Activated T-cell treated with anti-CD3 and anti-CD28 coated beads, Interleukin-2, amount 50 U/mL, for 24 hours (primary cell): Measurements from ENCODE around the gene ADAM19.

Experiments used
- DNase-seq: peaks from one replicate; pipeline ENCODE4 v3.0.0-alpha.2; 2020
- H3K27ac Mint-ChIP-seq: 2 replicates; pipeline ENCODE4 v1.8.0; 2020; ENCODE audit warnings: mild to moderate bottlenecking, mixed read lengths
- H3K27me3 Mint-ChIP-seq: 2 replicates; pipeline ENCODE4 v1.8.0; 2020; ENCODE audit warnings: mixed read lengths
- H3K36me3 Mint-ChIP-seq: 2 replicates; pipeline ENCODE4 v1.8.0; 2020; ENCODE audit warnings: low read depth, mixed read lengths
- H3K4me1 Mint-ChIP-seq: 2 replicates; pipeline ENCODE4 v1.8.0; 2020; ENCODE audit warnings: low read depth, mixed read lengths
- H3K4me3 Mint-ChIP-seq: 2 replicates; pipeline ENCODE4 v1.8.0; 2020; ENCODE audit warnings: mild to moderate bottlenecking, moderate library complexity, mixed read lengths
- H3K9me3 Mint-ChIP-seq: 2 replicates; pipeline ENCODE4 v1.8.0; 2020; ENCODE audit warnings: mixed read lengths

Gene ADAM19

DNA sequence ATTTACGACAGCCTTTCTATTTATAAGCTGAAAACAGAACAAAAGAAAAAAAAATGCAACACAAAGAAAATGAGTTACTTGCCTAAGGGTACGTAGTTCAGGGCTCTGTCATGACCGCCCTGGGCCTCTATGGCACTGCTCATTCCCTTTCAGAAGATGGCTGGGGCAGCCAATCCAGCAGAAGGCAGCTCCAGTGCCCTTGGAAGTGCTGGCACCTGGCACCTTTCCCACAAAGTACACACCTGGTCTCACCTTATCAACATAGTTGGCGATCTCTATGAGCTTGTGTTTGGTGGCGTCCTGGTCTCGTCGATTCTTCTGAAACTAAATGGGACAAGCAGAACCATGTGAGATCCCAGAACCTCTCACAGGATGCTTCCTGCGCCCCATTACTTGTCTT lies 62.4 kb downstream of the ADAM19 start:
- H3K4me1 Mint-ChIP-seq = peaks cover 32% of the 10 kb centered on the region
- no peak overlapping the region for H3K4me3 Mint-ChIP-seq
- H3K36me3 Mint-ChIP-seq = peaks cover 81% of the 10 kb centered on the region
- no peaks in the 10 kb centered on the region for H3K9me3 Mint-ChIP-seq
- no peaks in the 10 kb centered on the region for H3K27me3 Mint-ChIP-seq
- H3K27ac Mint-ChIP-seq = no peak overlapping the region
- DNase-seq = no peak

DNA sequence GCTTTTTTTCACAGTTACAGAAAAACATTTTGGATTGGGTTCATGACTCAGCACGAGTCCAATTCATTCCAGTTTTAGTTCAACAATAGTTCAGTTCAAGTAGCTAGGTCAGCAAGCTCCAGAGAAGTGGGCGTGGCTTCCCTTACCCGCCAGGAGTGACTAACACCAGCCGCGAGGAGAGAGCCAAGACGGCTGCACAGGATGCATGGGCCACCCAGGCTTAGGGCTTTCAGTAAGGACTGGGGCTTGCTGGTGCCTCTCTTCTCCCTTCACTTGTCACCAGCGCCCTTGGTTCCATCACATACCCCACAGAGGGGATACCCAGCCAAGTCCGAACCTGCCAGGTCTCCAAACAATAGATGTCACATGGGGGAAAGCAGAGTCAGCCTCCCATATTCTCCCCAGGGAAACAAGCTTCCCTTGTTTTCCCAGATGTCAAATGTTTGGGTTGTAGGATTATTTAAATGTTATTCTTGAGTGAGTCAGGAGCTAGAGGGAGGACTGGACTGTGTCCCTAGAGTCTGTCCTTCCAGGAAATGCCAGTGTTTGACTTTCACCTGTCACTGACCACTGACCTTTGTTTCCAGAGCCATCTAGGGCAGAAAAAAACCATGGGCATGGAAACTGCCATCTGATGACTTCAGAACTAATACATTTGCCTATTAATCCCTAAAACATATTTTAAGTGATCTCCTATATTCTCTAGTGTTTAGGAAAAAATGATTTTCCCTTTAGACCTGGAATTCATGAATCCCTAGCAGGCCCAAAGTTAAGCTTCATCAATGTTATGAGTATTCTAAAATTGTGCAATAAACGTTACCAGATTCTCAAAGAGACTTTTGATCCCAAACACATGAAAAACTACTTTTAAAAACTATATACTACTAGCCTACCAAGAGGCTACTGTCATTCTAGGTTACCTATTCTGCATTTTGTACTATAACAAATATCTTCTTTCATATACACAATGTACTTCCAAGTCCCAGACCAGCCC lies 63.6 kb downstream of the ADAM19 start:
- Mint-ChIP-seq H3K27ac (peak overlapping the region; percentile 7), H3K4me3 (no peak overlapping the region), H3K36me3 (peaks cover 79% of the 10 kb centered on the region), H3K9me3 (no peaks in the 10 kb centered on the region), H3K4me1 (peaks cover 31% of the 10 kb centered on the region), H3K27me3 (no peaks in the 10 kb centered on the region)
- peak; percentile 52 for DNase-seq

GRCh38 chr5:157510682-157511081 lies 64.9 kb downstream of the ADAM19 start:
- no peaks in the 10 kb centered on the region for H3K9me3 Mint-ChIP-seq
- H3K4me1 Mint-ChIP-seq = peaks cover 23% of the 10 kb centered on the region
- H3K27ac Mint-ChIP-seq = no peak overlapping the region
- no peak for DNase-seq
- H3K27me3 Mint-ChIP-seq = no peaks in the 10 kb centered on the region
- H3K36me3 Mint-ChIP-seq = peaks cover 79% of the 10 kb centered on the region
- H3K4me3 Mint-ChIP-seq = no peak overlapping the region

- H3K36me3 Mint-ChIP-seq = peaks cover 76% of the 10 kb centered on the region
- H3K27me3 Mint-ChIP-seq = no peaks in the 10 kb centered on the region
- H3K9me3 Mint-ChIP-seq = no peaks in the 10 kb centered on the region
- DNase-seq = no peak
- no peak overlapping the region for H3K4me3 Mint-ChIP-seq
- peaks cover 23% of the 10 kb centered on the region for H3K4me1 Mint-ChIP-seq
- H3K27ac Mint-ChIP-seq = no peak overlapping the region
Measured at GRCh38 chr5:157509587-157509986, 66.0 kb downstream of the ADAM19 start.

GRCh38 chr5:157509093-157509492 lies 66.5 kb downstream of the ADAM19 start:
- Mint-ChIP-seq H3K4me1 (peaks cover 23% of the 10 kb centered on the region), H3K9me3 (no peaks in the 10 kb centered on the region), H3K27me3 (no peaks in the 10 kb centered on the region), H3K36me3 (peaks cover 78% of the 10 kb centered on the region), H3K27ac (peak overlapping the region; percentile 42), H3K4me3 (no peak overlapping the region)
- no peak for DNase-seq

DNA sequence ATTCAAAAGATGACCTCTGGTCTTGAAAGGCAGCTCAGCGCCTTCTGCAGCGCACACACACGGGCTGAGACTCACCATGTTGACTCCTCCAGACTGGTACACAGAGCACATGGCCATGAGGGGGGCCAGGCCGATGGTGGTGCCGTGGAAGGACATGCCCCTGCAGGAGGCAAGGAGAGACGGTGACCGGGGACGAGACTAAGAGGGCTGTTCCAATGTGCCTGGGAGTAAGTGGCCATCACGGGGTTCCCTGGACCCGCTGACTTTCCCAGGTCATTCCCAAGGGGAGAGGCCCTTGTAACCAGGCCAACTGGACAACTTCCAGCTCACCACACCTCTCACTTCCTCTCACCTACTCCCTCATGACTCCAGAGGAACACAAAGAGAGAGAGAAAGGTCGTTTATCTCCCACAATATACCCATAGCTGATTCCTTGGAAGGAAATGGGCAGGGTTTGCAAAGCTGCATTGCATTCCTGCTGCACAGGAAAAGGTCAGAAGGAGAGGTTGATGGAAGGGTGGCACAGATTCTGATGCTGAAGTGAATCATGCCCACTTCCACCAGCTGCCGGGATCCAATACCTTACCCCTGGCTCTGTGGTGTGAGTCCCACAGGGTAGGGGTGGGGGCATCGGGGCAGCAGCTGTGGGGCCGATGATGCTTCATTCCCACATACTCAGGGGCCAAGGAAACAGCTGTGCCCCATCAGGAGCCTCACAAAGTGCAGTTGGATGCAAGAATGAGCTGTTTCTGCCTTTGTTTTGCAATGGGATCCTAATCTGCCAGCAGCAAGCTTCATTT lies 68.4 kb downstream of the ADAM19 start:
- Mint-ChIP-seq H3K36me3 (peaks cover 77% of the 10 kb centered on the region), H3K27ac (no peak overlapping the region), H3K4me3 (no peak overlapping the region), H3K9me3 (no peaks in the 10 kb centered on the region), H3K4me1 (peaks cover 24% of the 10 kb centered on the region), H3K27me3 (no peaks in the 10 kb centered on the region)
- no peak for DNase-seq

- Mint-ChIP-seq H3K36me3 (peaks cover 78% of the 10 kb centered on the region), H3K27ac (peak overlapping the region; percentile 12), H3K4me3 (no peak overlapping the region), H3K27me3 (no peaks in the 10 kb centered on the region), H3K4me1 (peaks cover 15% of the 10 kb centered on the region), H3K9me3 (no peaks in the 10 kb centered on the region)
- no peak for DNase-seq
Measured at GRCh38 chr5:157506066-157506590, 69.4 kb downstream of the ADAM19 start.

GRCh38 chr5:157505496-157505895 lies 70.1 kb downstream of the ADAM19 start:
- Mint-ChIP-seq H3K4me1 (peaks cover 13% of the 10 kb centered on the region), H3K9me3 (no peaks in the 10 kb centered on the region), H3K27me3 (no peaks in the 10 kb centered on the region), H3K4me3 (no peak overlapping the region), H3K27ac (no peak overlapping the region), H3K36me3 (peaks cover 79% of the 10 kb centered on the region)
- no peak for DNase-seq

DNA sequence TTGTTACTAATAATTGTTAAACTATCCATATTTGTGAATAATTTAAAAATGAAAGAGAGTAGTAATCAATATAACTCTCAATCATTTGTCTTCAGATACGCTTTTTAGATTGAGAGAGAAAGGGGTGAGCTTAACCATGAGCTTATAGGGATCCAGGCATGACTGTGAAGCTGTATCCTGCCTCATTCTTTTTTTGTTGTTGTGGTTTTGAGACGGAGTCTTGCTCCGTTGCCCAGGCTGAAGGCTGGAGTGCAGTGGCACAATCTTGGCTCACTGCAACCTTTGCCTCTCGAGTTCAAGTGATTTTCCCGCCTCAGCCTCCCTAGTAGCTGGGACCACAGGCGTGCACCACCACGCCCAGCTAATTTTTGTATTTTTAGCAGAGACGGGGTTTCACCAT lies 71.5 kb downstream of the ADAM19 start:
- peaks cover 6% of the 10 kb centered on the region for H3K4me1 Mint-ChIP-seq
- no peaks in the 10 kb centered on the region for H3K27me3 Mint-ChIP-seq
- no peaks in the 10 kb centered on the region for H3K9me3 Mint-ChIP-seq
- H3K36me3 Mint-ChIP-seq = peaks cover 77% of the 10 kb centered on the region
- H3K27ac Mint-ChIP-seq = no peak overlapping the region
- DNase-seq = no peak
- H3K4me3 Mint-ChIP-seq = no peak overlapping the region

DNA sequence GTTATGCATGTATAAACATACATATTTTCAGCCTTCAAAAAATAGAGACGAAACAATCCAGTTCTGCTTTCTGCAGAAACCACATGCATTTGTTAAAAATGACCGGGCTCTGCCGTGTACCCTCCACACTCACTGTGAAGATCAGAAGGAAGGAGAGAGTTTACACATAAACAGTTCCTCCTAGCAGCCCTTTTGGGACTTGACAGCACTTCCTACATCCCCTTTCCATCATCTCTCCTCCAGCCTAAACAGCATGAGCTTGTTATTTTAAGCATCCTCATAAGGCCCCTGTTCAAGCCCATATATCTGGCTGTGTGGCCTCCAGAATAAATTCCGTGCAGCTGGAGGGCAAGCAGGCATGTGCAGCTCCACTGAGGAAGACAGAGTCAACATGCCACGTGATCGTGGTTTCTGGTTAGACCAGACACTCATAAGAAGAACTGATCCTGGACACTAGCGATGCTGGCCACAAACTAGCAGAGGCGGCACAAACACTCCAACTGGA lies 73.4 kb downstream of the ADAM19 start:
- H3K4me3 Mint-ChIP-seq = no peak overlapping the region
- H3K27me3 Mint-ChIP-seq = no peaks in the 10 kb centered on the region
- H3K9me3 Mint-ChIP-seq = no peaks in the 10 kb centered on the region
- DNase-seq = no peak
- peaks cover 68% of the 10 kb centered on the region for H3K36me3 Mint-ChIP-seq
- H3K4me1 Mint-ChIP-seq = peaks cover 4% of the 10 kb centered on the region
- no peak overlapping the region for H3K27ac Mint-ChIP-seq

DNA sequence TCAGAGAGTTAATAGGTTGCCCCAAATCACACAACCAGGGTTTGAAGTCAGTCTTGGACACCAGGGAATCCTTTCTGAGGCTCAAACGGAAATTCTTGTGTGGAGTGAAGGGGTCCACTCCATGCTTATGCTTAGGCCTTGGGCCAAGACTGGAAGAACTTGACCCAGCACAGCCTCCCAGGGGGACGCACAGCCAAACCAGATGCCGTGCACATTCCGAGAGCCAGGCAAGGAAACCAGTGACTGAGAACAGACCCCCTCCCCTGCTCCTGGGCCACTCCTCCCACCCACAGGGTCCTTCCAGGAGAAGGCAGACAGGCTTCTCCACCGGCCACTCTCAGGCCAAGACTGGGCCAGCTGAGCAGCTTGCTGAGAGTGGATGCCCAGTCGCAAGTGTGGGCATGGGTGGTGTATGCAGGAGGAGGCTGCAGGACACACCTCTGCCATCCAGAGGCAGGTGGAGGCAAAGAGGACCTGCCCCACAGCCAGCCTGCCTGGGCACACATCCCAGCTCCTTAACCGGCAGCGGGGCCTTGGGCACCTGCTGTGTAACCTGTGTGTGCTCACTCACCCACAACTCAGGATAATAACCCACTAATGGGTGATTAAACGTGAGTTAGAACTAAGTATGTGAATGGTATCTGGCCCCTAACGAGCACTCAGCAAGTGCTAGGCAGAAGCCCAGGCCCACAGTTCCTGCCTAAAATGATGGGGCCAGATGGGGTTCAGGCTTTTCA lies 77.5 kb downstream of the ADAM19 start:
- Mint-ChIP-seq H3K9me3 (no peaks in the 10 kb centered on the region), H3K4me1 (peaks cover 8% of the 10 kb centered on the region), H3K36me3 (peaks cover 64% of the 10 kb centered on the region), H3K27ac (peak overlapping the region; percentile 0), H3K27me3 (no peaks in the 10 kb centered on the region), H3K4me3 (no peak overlapping the region)
- DNase-seq = no peak

- no peaks in the 10 kb centered on the region for H3K27me3 Mint-ChIP-seq
- peaks cover 6% of the 10 kb centered on the region for H3K4me1 Mint-ChIP-seq
- no peaks in the 10 kb centered on the region for H3K9me3 Mint-ChIP-seq
- no peak overlapping the region for H3K27ac Mint-ChIP-seq
- H3K36me3 Mint-ChIP-seq = peaks cover 61% of the 10 kb centered on the region
- no peak overlapping the region for H3K4me3 Mint-ChIP-seq
- DNase-seq = no peak
Measured at GRCh38 chr5:157496864-157497263, 78.7 kb downstream of the ADAM19 start.

- Mint-ChIP-seq H3K4me1 (peaks cover 6% of the 10 kb centered on the region), H3K27ac (no peak overlapping the region), H3K36me3 (peaks cover 59% of the 10 kb centered on the region), H3K4me3 (no peak overlapping the region), H3K9me3 (no peaks in the 10 kb centered on the region), H3K27me3 (no peaks in the 10 kb centered on the region)
- DNase-seq = no peak
Measured at GRCh38 chr5:157494178-157494832, 81.3 kb downstream of the ADAM19 start.
